Panc1 (cell line): ENCODE measurements around the gene SCGB1C2. TPM values are rescaled to one million over a fixed set of nuclear protein-coding genes. Genes with fewer than 3 reads are reported as not detected.

Source experiments
- ATAC-seq: fragments of 200-7000 bp; cut with Tn5 transposase; 2 replicates; pipeline ENCODE4 v1.9.1; 2020; ENCODE audit warnings: mild to moderate bottlenecking, moderate library complexity
- BruUV-seq: library from RNA; stranded (reverse); fragments of 400-500 nt; replicated peaks from 2 replicates; lab custom pipeline; 2021; lab: Mats Ljungman, UMichigan
- CTCF ChIA-PET: fragments of 300-600 bp; sonication (Branson Sonifier 250); formaldehyde crosslinking; loops from one replicate; lab custom pipeline; 2022; ENCODE audit warnings: antibody characterized with exemption; lab: Charles Lee
- POLR2A ChIA-PET: fragments of 300-600 bp; sonication (Branson Sonifier 250); formaldehyde crosslinking; loops from one replicate; lab custom pipeline; 2022; ENCODE audit warnings: antibody characterized with exemption; lab: Charles Lee
- DNase-seq: peaks from one replicate; pipeline ENCODE4 v3.0.0-alpha.2; 2010; ENCODE audit warnings: low read depth, low spot score
- H3K27ac ChIP-seq: 2 replicates; pipeline ENCODE4 v1.5.1; 2011; ENCODE audit warnings: mild to moderate bottlenecking, low read length, inconsistent platforms
- H3K27me3 ChIP-seq: fragments of 200-500 bp; sonication (Bioruptor generic); 2 replicates; pipeline ENCODE4 v1.6.0; 2014; ENCODE audit warnings: low read length, inconsistent platforms; ENCODE audit not compliant: control insufficient read depth, insufficient read depth
- H3K36me3 ChIP-seq: fragments of 200-500 bp; sonication (Bioruptor generic); 2 replicates; pipeline ENCODE4 v1.5.1; 2014; ENCODE audit warnings: inconsistent platforms, mild to moderate bottlenecking, low read length, moderate library complexity; ENCODE audit not compliant: control insufficient read depth, insufficient read depth
- H3K4me1 ChIP-seq: 2 replicates; pipeline ENCODE4 v1.5.1; 2011; ENCODE audit warnings: inconsistent platforms, mild to moderate bottlenecking, low read length, moderate library complexity; ENCODE audit not compliant: control insufficient read depth, insufficient read depth
- H3K4me3 ChIP-seq, 2 experiments: 2 replicates each; pipeline ENCODE4 v1.5.1; 2011 to 2012; ENCODE audit warnings: low read depth in 2 of 2, low read length in 2 of 2, mild to moderate bottlenecking in 2 of 2, inconsistent platforms in 1 of 2, moderate library complexity in 1 of 2
- H3K9me3 ChIP-seq: fragments of 200-500 bp; sonication (Bioruptor generic); 2 replicates; pipeline ENCODE4 v1.5.1; 2014; ENCODE audit warnings: low read depth, mild to moderate bottlenecking, inconsistent platforms, low read length, moderate library complexity; ENCODE audit not compliant: control insufficient read depth, insufficient read depth
- CTCF ChIP-seq: fragments of 450-650 bp; IDR thresholded peaks from 2 replicates; pipeline ENCODE4 v1.5.1; 2017; ENCODE audit warnings: mild to moderate bottlenecking
- POLR2AphosphoS5 ChIP-seq: IDR thresholded peaks from 2 replicates; pipeline ENCODE4 v1.6.1; 2012; ENCODE audit warnings: mild to moderate bottlenecking, low read depth, low read length, moderate library complexity
- REST ChIP-seq, 2 experiments: IDR thresholded peaks; 2 replicates each; pipeline ENCODE4 v1.6.1; 2011 to 2012; ENCODE audit warnings: low read depth in 2 of 2, control low read depth in 1 of 2, low read length in 1 of 2, mild to moderate bottlenecking in 1 of 2, moderate library complexity in 1 of 2; ENCODE audit not compliant: insufficient read depth in 1 of 2
- SIN3A ChIP-seq: IDR thresholded peaks from 2 replicates; pipeline ENCODE4 v1.6.1; 2012; ENCODE audit warnings: low read depth, mild to moderate bottlenecking, low read length, moderate library complexity, borderline replicate concordance; ENCODE audit not compliant: insufficient read depth
- TCF7L2 ChIP-seq: IDR thresholded peaks from 2 replicates; pipeline ENCODE4 v1.6.1; 2011; ENCODE audit warnings: mild to moderate bottlenecking, low read depth, low read length, inconsistent platforms
- in situ Hi-C: cut with HindIII; loops from 2 replicates; pipeline ENCODE4 v1.10.0; 2016; ENCODE audit warnings: low sequenced_read_pairs, low pct_unique_long_range_greater_than_20kb
- intact Hi-C: fragments of 100-400 bp; cut with micrococcal nuclease; formaldehyde crosslinking; loops from one replicate; pipeline ENCODE4 v1.10.0; 2022; ENCODE audit not compliant: unreplicated experiment
- total RNA-seq: library from RNA; stranded (reverse); gene quantifications from one replicate; pipeline ENCODE4 v1.2.1, GENCODE V29; 2021; ENCODE audit not compliant: unreplicated experiment

SCGB1C2 gene
- total RNA-seq, 1 experiment from 2014 or later = not detected

- DNase-seq (no peak), ATAC-seq (no peak)
- TF ChIP-seq POLR2AphosphoS5 (no peak), CTCF (no peak), TCF7L2 (no peak), SIN3A (no peak), REST (IDR thresholded peaks at IDR 0.05; ENCODE audit: insufficient read depth in 1 of 2, low read depth in 2 of 2, low read length in 1 of 2) (no peak)
- Histone ChIP-seq H3K27ac (no peak overlapping the region), H3K9me3 (no peaks in the 10 kb centered on the region), H3K36me3 (no peaks in the 10 kb centered on the region), H3K4me1 (no peaks in the 10 kb centered on the region), H3K4me3 (no peak overlapping the region), H3K27me3 (no peaks in the 10 kb centered on the region)
- ChIA-PET CTCF (no interaction called here), POLR2A (no interaction called here)
- no TSS peak for BruUV-seq
- in situ Hi-C loops (no loop called here), intact Hi-C loops (no loop called here)
Observed at GRCh38 chr17:161481-161880, 24.1 kb downstream of the SCGB1C2 start.

GRCh38 chr17:162689-163088, 25.3 kb downstream of the SCGB1C2 start:
- no TSS peak for BruUV-seq

More at GRCh38 chr17:162689-163088, 25.3 kb downstream of the SCGB1C2 start:
- no peak for ATAC-seq
- ChIA-PET CTCF (no interaction called here), POLR2A (no interaction called here)
- intact Hi-C loops (no loop called here), in situ Hi-C loops (no loop called here)
- H3K36me3 ChIP-seq = no peaks in the 10 kb centered on the region
- no peaks in the 10 kb centered on the region for H3K27me3 ChIP-seq
- no peaks in the 10 kb centered on the region for H3K4me1 ChIP-seq
- H3K4me3 ChIP-seq = no peak overlapping the region
- no peak for TF ChIP-seq REST (IDR thresholded peaks at IDR 0.05; ENCODE audit: insufficient read depth in 1 of 2, low read depth in 2 of 2, low read length in 1 of 2)
- no peak for TF ChIP-seq SIN3A
- TF ChIP-seq TCF7L2 = no peak
- no peak for TF ChIP-seq CTCF
- TF ChIP-seq POLR2AphosphoS5 = no peak
- no peak overlapping the region for H3K27ac ChIP-seq
- no peak for DNase-seq
- H3K9me3 ChIP-seq = no peaks in the 10 kb centered on the region
